ENCODE data around the gene CAPRIN1.
"Not testable (repeated sequence)": the region's sequence is repeated elsewhere in the genome, so short reads cannot be mapped to it uniquely, and the experiment has no call there.

Gene CAPRIN1

DNA sequence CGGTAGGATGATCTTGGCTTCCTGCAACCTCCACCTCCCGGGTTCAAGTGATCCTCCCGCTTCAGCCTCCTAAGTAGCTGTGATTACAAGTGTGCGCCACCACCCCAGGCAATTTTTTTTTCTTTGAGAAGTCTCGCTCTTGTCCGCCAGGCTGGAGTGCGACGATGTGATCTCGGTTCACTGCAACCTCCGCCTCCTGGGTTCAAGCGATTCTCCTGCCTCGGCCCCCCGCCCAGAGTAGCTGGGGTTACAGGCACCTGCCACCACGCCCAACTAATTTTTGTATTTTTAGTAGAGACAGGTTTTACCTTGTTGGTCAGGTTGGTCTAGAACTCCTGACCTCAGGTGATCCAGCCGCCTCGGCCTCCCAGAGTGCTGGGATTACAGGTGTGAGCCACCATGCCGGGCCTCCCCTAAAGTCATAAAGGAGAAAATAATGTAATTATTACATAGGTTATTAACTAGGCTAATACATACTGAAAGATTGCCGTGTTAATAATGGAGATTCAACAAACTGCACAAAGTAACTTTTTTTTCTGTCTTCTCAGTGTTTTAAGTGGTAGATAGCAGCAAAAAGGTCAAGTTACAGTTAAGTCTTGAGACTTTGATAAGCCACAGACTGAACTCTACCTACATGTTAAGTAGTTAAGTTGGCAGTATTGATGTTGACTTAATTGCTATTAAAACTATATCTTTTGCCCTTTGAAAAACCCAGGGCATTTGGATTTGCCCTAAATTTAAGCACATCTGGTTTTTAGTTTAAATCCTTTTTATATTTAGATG, 3.9 kb downstream of the CAPRIN1 start:
- in situ Hi-C loops (cut with MboI; ENCODE audit: low sequenced_read_pairs, unreplicated experiment), result no loop called here
- no peak for TF ChIP-seq CTCF (IDR thresholded peaks at IDR 0.05; ENCODE audit: borderline replicate concordance, control extremely low read depth, extremely low read depth, insufficient read depth, missing control alignments)
- no peak for DNase-seq (ENCODE audit: low spot score)

- no peak for TF ChIP-seq CTCF (IDR thresholded peaks at IDR 0.05; ENCODE audit: borderline replicate concordance, control extremely low read depth, extremely low read depth, insufficient read depth, missing control alignments)
- in situ Hi-C loops (cut with MboI; ENCODE audit: low sequenced_read_pairs, unreplicated experiment), result no loop called here
- DNase-seq (ENCODE audit: low spot score), result no peak
Observed at GRCh38 chr11:34056672-34057071, 5.1 kb downstream of the CAPRIN1 start.

DNA sequence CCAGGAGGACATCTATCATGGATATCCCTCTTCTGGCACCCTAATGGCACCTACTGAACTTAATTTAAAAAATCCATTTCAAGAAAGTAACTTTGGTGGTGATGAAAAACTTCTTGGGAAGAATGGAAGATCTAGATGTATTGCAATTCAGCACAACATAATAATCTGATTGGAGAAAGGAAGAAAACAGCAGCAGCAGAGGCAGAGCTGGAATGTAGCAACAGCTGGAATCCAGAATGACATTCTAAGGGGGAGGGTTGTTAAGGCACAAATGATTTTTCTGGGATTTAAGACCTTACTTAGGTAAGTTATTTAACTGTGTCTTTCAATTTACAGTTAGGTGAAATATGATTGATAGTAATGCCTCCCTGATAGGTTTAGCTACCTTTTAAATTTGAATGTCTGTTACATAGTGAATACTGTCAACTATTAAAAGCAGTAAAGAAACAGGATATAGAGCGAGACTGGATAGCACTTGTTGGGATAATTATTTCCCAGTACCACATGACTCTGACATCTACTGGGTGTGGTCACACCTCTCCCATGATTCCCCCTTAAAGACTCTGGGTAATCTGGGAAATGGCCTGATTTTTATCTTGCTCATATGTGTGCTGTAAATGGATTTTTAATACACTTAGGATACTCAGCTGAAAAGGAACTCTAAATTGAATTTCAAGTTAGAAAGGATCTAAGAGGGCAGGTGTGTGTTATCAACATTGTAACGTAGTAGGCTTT, 11.7 kb downstream of the CAPRIN1 start:
- no peak for DNase-seq (ENCODE audit: low spot score)
- no peak for TF ChIP-seq CTCF (IDR thresholded peaks at IDR 0.05; ENCODE audit: borderline replicate concordance, control extremely low read depth, extremely low read depth, insufficient read depth, missing control alignments)
- in situ Hi-C loops (cut with MboI; ENCODE audit: low sequenced_read_pairs, unreplicated experiment), result no loop called here

DNA sequence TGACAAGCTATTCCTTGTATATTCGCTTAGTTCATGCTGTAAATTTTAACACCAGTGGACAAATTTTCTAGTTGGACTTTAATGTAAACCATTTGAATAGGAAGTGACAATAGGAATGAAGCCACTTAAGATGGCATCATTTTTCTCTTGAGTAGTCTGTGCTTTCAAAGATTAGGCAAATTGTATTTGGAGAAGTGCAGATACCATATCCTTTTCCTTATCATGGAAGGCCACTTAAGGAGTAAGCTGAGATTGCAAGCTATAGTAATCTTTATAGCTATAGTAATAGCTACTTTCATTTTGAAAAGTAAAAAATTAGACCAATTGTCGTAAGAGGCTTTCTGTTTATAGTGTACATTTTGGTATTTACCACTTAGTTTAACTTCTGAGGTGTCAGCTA, 12.8 kb downstream of the CAPRIN1 start:
- no peak for DNase-seq (ENCODE audit: low spot score)
- no peak for TF ChIP-seq CTCF (IDR thresholded peaks at IDR 0.05; ENCODE audit: borderline replicate concordance, control extremely low read depth, extremely low read depth, insufficient read depth, missing control alignments)
- in situ Hi-C loops (cut with MboI; ENCODE audit: low sequenced_read_pairs, unreplicated experiment), result no loop called here

DNA sequence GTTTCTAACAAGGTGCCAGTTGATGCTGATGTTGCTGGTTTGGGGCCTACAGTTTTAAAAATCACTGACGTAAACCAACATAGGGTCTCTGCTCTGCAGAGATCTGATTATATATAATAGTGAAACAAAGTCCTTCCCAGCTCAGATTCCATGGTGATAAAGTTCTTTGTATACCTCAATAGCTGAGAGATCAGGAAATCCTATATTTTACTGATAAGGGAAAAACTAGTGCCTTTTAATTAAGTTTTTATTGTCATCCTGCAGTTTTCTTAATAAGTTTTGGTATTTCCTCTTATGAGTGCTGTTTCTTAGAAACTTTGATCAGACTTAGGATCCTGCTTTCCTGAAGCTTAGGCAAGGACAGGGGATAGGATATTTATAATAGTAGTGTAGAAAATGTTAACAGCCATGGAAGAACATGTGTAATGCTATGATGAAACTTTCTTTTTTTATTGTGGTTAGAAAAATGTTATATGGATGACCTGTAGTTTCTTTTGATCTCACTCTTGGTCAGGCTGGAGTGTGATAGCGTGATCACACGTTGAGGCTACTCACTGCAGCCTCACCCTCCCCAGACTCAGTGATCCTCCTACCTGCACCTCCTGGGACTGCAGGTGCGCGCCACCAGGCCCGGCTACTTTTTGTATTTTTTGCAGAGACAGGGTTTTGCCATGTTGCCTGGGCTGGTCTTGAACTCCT, 14.1 kb downstream of the CAPRIN1 start:
- DNase-seq (ENCODE audit: low spot score), result no peak
- in situ Hi-C loops (cut with MboI; ENCODE audit: low sequenced_read_pairs, unreplicated experiment), result no loop called here
- TF ChIP-seq CTCF (IDR thresholded peaks at IDR 0.05; ENCODE audit: borderline replicate concordance, control extremely low read depth, extremely low read depth, insufficient read depth, missing control alignments), result no peak

- in situ Hi-C loops (cut with MboI; ENCODE audit: low sequenced_read_pairs, unreplicated experiment), result not testable (repeated sequence)
Observed at GRCh38 chr11:34066766-34067165, 15.2 kb downstream of the CAPRIN1 start.

More at GRCh38 chr11:34066766-34067165, 15.2 kb downstream of the CAPRIN1 start:
- not testable (repeated sequence) for DNase-seq (ENCODE audit: low spot score)
